SK-N-SH (cell line): Measurements from ENCODE around the gene SLAMF7. TPM values are rescaled to one million over a fixed set of nuclear protein-coding genes. Genes with fewer than 3 reads are reported as not detected.

Source experiments
- CTCF ChIA-PET: fragments of 300-600, 350-600 bp; formaldehyde crosslinking; extraction: SDS; loops from one replicate; lab custom pipeline; 2021; lab: Yijun Ruan, JAX
- POLR2A ChIA-PET: fragments of 350-600 bp; sonication (Branson Sonifier 250); formaldehyde crosslinking; extraction: SDS; loops from one replicate; lab custom pipeline; 2020; ENCODE audit warnings: antibody characterized with exemption, inconsistent platforms; lab: Yijun Ruan, JAX
- DNase-seq: peaks from one replicate; pipeline ENCODE4 v3.0.0; 2012
- H2AFZ ChIP-seq: fragments of 200-600 bp; sonication (generic); 2 replicates; pipeline ENCODE4 v1.8.1; 2016; ENCODE audit warnings: antibody characterized with exemption, mild to moderate bottlenecking, low read depth
- H3F3A ChIP-seq: fragments of 200-600 bp; sonication (generic); replicated peaks from 2 replicates; pipeline ENCODE3; 2016; ENCODE audit warnings: antibody characterized with exemption, mild to moderate bottlenecking; ENCODE audit not compliant: insufficient read depth
- H3K27ac ChIP-seq, 2 experiments: fragments of 200-500 bp in 1 of 2; fragments of 200-600 bp in 1 of 2; sonication (Bioruptor generic) in 1 of 2; sonication (generic), shearing (Covaris generic) in 1 of 2; 2 replicates each; pipeline versions ENCODE4 v1.5.1 to v1.6.1; 2014 to 2016; ENCODE audit warnings: low read depth in 2 of 2, inconsistent platforms in 1 of 2, low read length in 1 of 2, mild to moderate bottlenecking in 1 of 2, mixed read lengths in 1 of 2
- H3K27me3 ChIP-seq: fragments of 200-600 bp; sonication (generic), shearing (Covaris generic); 2 replicates; pipeline ENCODE4 v1.6.1; 2016; ENCODE audit warnings: mixed run types; ENCODE audit not compliant: insufficient read depth
- H3K36me3 ChIP-seq, 2 experiments: fragments of 200-500 bp in 1 of 2; fragments of 200-600 bp in 1 of 2; sonication (Bioruptor generic) in 1 of 2; sonication (generic) in 1 of 2; replicated peaks in 1 of 2; 2 replicates each; pipeline versions ENCODE3 to v1.5.1; 2014 to 2016; ENCODE audit warnings: low read length in 1 of 2, mild to moderate bottlenecking in 1 of 2; ENCODE audit not compliant: insufficient read depth in 2 of 2, control insufficient read depth in 1 of 2
- H3K4me1 ChIP-seq, 2 experiments: fragments of 200-500 bp in 1 of 2; fragments of 200-600 bp in 1 of 2; sonication (Bioruptor generic) in 1 of 2; sonication (generic), shearing (Covaris generic) in 1 of 2; 2 replicates each; pipeline versions ENCODE4 v1.5.1 to v1.6.1; 2014 to 2016; ENCODE audit warnings: low read depth in 1 of 2, low read length in 1 of 2, mixed run types in 1 of 2; ENCODE audit not compliant: insufficient read depth in 2 of 2, control insufficient read depth in 1 of 2
- H3K4me2 ChIP-seq: fragments of 200-600 bp; sonication (generic), shearing (Covaris generic); 2 replicates; pipeline ENCODE4 v1.6.1; 2017; ENCODE audit warnings: mixed run types
- H3K4me3 ChIP-seq, 2 experiments: fragments of 200-500 bp in 1 of 2; fragments of 200-600 bp in 1 of 2; sonication (Bioruptor generic) in 1 of 2; sonication (generic), shearing (Covaris generic) in 1 of 2; 2 replicates each; pipeline versions ENCODE4 v1.5.1 to v1.8.1; 2014 to 2016; ENCODE audit warnings: low read depth in 2 of 2, inconsistent platforms in 1 of 2, low read length in 1 of 2, mild to moderate bottlenecking in 1 of 2, mixed read lengths in 1 of 2, moderate library complexity in 1 of 2
- H3K79me2 ChIP-seq: fragments of 200-600 bp; sonication (generic); 2 replicates; pipeline ENCODE4 v1.8.1; 2017; ENCODE audit warnings: mild to moderate bottlenecking; ENCODE audit not compliant: insufficient read depth
- H3K9ac ChIP-seq: fragments of 200-600 bp; sonication (generic); 2 replicates; pipeline ENCODE4 v1.6.1; 2017; ENCODE audit warnings: mixed run types
- H3K9me2 ChIP-seq: fragments of 200-600 bp; sonication (generic); 2 replicates; pipeline ENCODE4 v1.6.1; 2017; ENCODE audit warnings: mixed run types
- H3K9me3 ChIP-seq: fragments of 200-600 bp; sonication (generic); 2 replicates; pipeline ENCODE4 v1.6.1; 2017; ENCODE audit warnings: mixed run types, mild to moderate bottlenecking, moderate library complexity
- H4K20me1 ChIP-seq: fragments of 200-600 bp; sonication (generic); 2 replicates; pipeline ENCODE4 v1.6.1; 2017; ENCODE audit warnings: mild to moderate bottlenecking, mixed run types; ENCODE audit not compliant: insufficient read depth
- CHD2 ChIP-seq: fragments of 150-350 bp; IDR thresholded peaks from 2 replicates; pipeline ENCODE4 v1.6.1; 2018; ENCODE audit warnings: low read length; ENCODE audit not compliant: partially characterized antibody
- ELF1 ChIP-seq: IDR thresholded peaks from 2 replicates; pipeline ENCODE4 v1.4.0; 2012
- EZH2phosphoT487 ChIP-seq: fragments of 200-600 bp; sonication (generic); IDR thresholded peaks from 2 replicates; pipeline ENCODE4 v1.6.1; 2017; ENCODE audit warnings: low read depth, mixed run types, mild to moderate bottlenecking, antibody characterized with exemption, moderate library complexity, borderline replicate concordance
- FOSL2 ChIP-seq: IDR thresholded peaks from 2 replicates; pipeline ENCODE4 v1.4.0; 2012; ENCODE audit warnings: low read depth, mild to moderate bottlenecking, moderate library complexity, borderline replicate concordance
- FOXJ3 ChIP-seq: sonication (generic); formaldehyde crosslinking; IDR thresholded peaks from 2 replicates; pipeline ENCODE4 v1.5.1; 2020; ENCODE audit warnings: mild to moderate bottlenecking, missing genetic modification reagents
- MXI1 ChIP-seq: IDR thresholded peaks from 2 replicates; pipeline ENCODE4 v1.6.1; 2012; ENCODE audit warnings: mild to moderate bottlenecking, low read depth, low read length, improper control_type of control experiment
- NFIC ChIP-seq: IDR thresholded peaks from 2 replicates; pipeline ENCODE4 v1.4.0; 2012; ENCODE audit warnings: borderline replicate concordance
- POLR2AphosphoS5 ChIP-seq: IDR thresholded peaks from 2 replicates; pipeline ENCODE4 v1.6.1; 2012; ENCODE audit warnings: low read depth, low read length
- RCOR1 ChIP-seq: fragments of 150-350 bp; IDR thresholded peaks from 2 replicates; pipeline ENCODE4 v1.6.1; 2017; ENCODE audit warnings: antibody characterized with exemption, low read length
- RFX5 ChIP-seq: IDR thresholded peaks from 2 replicates; pipeline ENCODE4 v1.6.1; 2012; ENCODE audit warnings: mild to moderate bottlenecking, improper control_type of control experiment, low read length
- RXRA ChIP-seq: IDR thresholded peaks from 2 replicates; pipeline ENCODE4 v1.4.0; 2012; ENCODE audit warnings: low read depth, mild to moderate bottlenecking, borderline replicate concordance
- SIN3A ChIP-seq: IDR thresholded peaks from 2 replicates; pipeline ENCODE4 v1.6.1; 2012; ENCODE audit warnings: low read depth, mild to moderate bottlenecking, low read length, moderate library complexity, borderline replicate concordance
- SMC3 ChIP-seq: IDR thresholded peaks from 2 replicates; pipeline ENCODE4 v1.6.1; 2012; ENCODE audit warnings: low read depth, low read length, improper control_type of control experiment
- TAF1 ChIP-seq: IDR thresholded peaks from 2 replicates; pipeline ENCODE4 v1.6.1; 2012; ENCODE audit warnings: low read depth, mild to moderate bottlenecking, low read length, moderate library complexity, borderline replicate concordance
- TCF12 ChIP-seq: IDR thresholded peaks from 2 replicates; pipeline ENCODE4 v1.4.0; 2012
- TEAD4 ChIP-seq: IDR thresholded peaks from 2 replicates; pipeline ENCODE4 v1.4.0; 2012; ENCODE audit warnings: mild to moderate bottlenecking, borderline replicate concordance; ENCODE audit not compliant: insufficient read depth
- USF2 ChIP-seq: fragments of 150-350 bp; IDR thresholded peaks from 2 replicates; pipeline ENCODE4 v1.6.1; 2017; ENCODE audit warnings: antibody characterized with exemption, low read length, low read depth, borderline replicate concordance
- ZBTB33 ChIP-seq: IDR thresholded peaks from 2 replicates; pipeline ENCODE4 v1.4.0; 2012; ENCODE audit warnings: low read depth, borderline replicate concordance
- WGBS: methylation state at CpG from one replicate; pipeline ENCODE4 v1.1.6; 2017; ENCODE audit warnings: low lambda C conversion rate; 5-methylcytosine and 5-hydroxymethylcytosine counted together
- polyA plus RNA-seq, 3 experiments: library from polyadenylated mRNA; depleted of rRNA; stranded (reverse); fragments of >200 nt; gene quantifications; 2 replicates each; pipeline ENCODE4 v1.2.3, GENCODE V29; 2012
- TF ChIP-seq, protein P1 (sequence below): IDR thresholded peaks from 2 replicates; pipeline ENCODE4 v1.4.0; 2012; ENCODE audit warnings: low read depth
- TF ChIP-seq, protein P2 (sequence below): fragments of 200-600 bp; sonication (generic); IDR thresholded peaks from 2 replicates; pipeline ENCODE4 v1.6.1; 2017; ENCODE audit warnings: antibody characterized with exemption, mild to moderate bottlenecking, moderate library complexity
- TF ChIP-seq, protein P3 (sequence below): IDR thresholded peaks from 2 replicates; pipeline ENCODE4; 2012
- TF ChIP-seq, protein P4 (sequence below): fragments of 150-350 bp; IDR thresholded peaks from 2 replicates; pipeline ENCODE4 v1.6.1; 2016; ENCODE audit warnings: mild to moderate bottlenecking, low read depth, low read length

SLAMF7 gene
- polyA plus RNA-seq, 1 of the 3 experiments (the other 2 are of a cell fraction), result not detected

- no peak overlapping the region for H3K9ac ChIP-seq
- H3K27ac ChIP-seq, result no peak overlapping the region
- no peaks in the 10 kb centered on the region for H3K9me3 ChIP-seq
- POLR2A ChIA-PET, result no interaction called here
- no peaks in the 10 kb centered on the region for H3K4me1 ChIP-seq
- TF ChIP-seq SIN3A, result no peak
- TF ChIP-seq EZH2phosphoT487, result no peak
- TF ChIP-seq MXI1, result no peak
- no peak for TF ChIP-seq FOSL2
- no peak for TF ChIP-seq POLR2AphosphoS5
- TF ChIP-seq NFIC, result no peak
- TF ChIP-seq RCOR1, result no peak
- TF ChIP-seq CHD2, result no peak
- TF ChIP-seq FOXJ3 (CRISPR knock-in tag), result no peak
- TF ChIP-seq, protein P1, sequence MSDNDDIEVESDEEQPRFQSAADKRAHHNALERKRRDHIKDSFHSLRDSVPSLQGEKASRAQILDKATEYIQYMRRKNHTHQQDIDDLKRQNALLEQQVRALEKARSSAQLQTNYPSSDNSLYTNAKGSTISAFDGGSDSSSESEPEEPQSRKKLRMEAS, result no peak
- TF ChIP-seq ELF1, result no peak
- TF ChIP-seq TCF12, result no peak
- TF ChIP-seq TEAD4, result no peak
- no peak for TF ChIP-seq SMC3
- TF ChIP-seq RXRA, result no peak
- TF ChIP-seq, protein P2, sequence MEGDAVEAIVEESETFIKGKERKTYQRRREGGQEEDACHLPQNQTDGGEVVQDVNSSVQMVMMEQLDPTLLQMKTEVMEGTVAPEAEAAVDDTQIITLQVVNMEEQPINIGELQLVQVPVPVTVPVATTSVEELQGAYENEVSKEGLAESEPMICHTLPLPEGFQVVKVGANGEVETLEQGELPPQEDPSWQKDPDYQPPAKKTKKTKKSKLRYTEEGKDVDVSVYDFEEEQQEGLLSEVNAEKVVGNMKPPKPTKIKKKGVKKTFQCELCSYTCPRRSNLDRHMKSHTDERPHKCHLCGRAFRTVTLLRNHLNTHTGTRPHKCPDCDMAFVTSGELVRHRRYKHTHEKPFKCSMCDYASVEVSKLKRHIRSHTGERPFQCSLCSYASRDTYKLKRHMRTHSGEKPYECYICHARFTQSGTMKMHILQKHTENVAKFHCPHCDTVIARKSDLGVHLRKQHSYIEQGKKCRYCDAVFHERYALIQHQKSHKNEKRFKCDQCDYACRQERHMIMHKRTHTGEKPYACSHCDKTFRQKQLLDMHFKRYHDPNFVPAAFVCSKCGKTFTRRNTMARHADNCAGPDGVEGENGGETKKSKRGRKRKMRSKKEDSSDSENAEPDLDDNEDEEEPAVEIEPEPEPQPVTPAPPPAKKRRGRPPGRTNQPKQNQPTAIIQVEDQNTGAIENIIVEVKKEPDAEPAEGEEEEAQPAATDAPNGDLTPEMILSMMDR, result no peak
- TF ChIP-seq, protein P3, sequence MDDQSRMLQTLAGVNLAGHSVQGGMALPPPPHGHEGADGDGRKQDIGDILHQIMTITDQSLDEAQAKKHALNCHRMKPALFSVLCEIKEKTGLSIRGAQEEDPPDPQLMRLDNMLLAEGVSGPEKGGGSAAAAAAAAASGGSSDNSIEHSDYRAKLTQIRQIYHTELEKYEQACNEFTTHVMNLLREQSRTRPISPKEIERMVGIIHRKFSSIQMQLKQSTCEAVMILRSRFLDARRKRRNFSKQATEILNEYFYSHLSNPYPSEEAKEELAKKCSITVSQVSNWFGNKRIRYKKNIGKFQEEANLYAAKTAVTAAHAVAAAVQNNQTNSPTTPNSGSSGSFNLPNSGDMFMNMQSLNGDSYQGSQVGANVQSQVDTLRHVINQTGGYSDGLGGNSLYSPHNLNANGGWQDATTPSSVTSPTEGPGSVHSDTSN, result no peak
- no peak for DNase-seq
- H4K20me1 ChIP-seq, result no peaks in the 10 kb centered on the region
- CTCF ChIA-PET, result no interaction called here
- H3K4me3 ChIP-seq, result no peak overlapping the region
- no peak overlapping the region for H3K4me2 ChIP-seq
- H3K27me3 ChIP-seq, result peaks cover 21% of the 10 kb centered on the region
- no peaks in the 10 kb centered on the region for H3K79me2 ChIP-seq
- 13% methylated on average over 10 of the region's 10 CpGs for WGBS
- H3K9me2 ChIP-seq, result no peaks in the 10 kb centered on the region
- no peak overlapping the region for H2AFZ ChIP-seq
- H3K36me3 ChIP-seq, result no peaks in the 10 kb centered on the region
- H3F3A ChIP-seq, result peaks cover 3% of the 10 kb centered on the region
Measured at GRCh38 chr1:160722726-160723125, 16.3 kb upstream of the SLAMF7 start.

DNA sequence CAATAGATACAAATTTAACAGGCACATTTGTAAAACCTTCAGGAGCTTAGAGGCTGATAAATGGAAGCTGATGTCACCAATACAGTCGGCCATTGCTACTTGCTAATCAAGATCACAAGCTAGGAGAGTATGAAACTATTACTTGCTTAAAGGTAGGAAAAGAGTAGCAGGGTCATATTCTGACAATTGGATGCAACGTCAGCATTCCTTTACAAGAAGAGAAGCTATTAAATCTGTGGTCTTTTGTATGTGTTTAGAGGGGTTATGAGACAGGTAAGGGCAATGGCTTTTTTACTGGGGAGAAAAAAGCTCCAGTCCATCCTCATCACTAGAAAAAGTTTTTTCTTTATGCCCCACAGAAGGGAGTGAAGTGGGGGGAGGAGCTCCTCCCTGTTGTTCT is 15.7 kb upstream of the SLAMF7 start:
- Histone ChIP-seq H2AFZ (no peak overlapping the region), H3K36me3 (no peaks in the 10 kb centered on the region), H3K4me1 (no peaks in the 10 kb centered on the region), H3K27ac (no peak overlapping the region), H3K79me2 (no peaks in the 10 kb centered on the region), H3K27me3 (peaks cover 18% of the 10 kb centered on the region), H3K9me3 (no peaks in the 10 kb centered on the region), H3K4me3 (no peak overlapping the region), H3K4me2 (no peak overlapping the region; the same call in 1 of the 2 replicates), H3K9me2 (no peaks in the 10 kb centered on the region), H4K20me1 (no peaks in the 10 kb centered on the region), H3K9ac (no peak overlapping the region), H3F3A (peaks cover 3% of the 10 kb centered on the region)
- POLR2A ChIA-PET, result no interaction called here
- no peak for DNase-seq
- 10% methylated on average over 2 of the region's 2 CpGs for WGBS
- CTCF ChIA-PET, result interaction anchor here (1.0 kb wide), 1 partner anchor 48 kb away, joined by 3 read pairs; no protein-coding TSS in a partner anchor
- TF ChIP-seq CHD2 (no peak), ZBTB33 (no peak), RFX5 (no peak), USF2 (no peak), NFIC (no peak), ELF1 (no peak), TAF1 (no peak), MXI1 (no peak)
- TF ChIP-seq, protein P4, sequence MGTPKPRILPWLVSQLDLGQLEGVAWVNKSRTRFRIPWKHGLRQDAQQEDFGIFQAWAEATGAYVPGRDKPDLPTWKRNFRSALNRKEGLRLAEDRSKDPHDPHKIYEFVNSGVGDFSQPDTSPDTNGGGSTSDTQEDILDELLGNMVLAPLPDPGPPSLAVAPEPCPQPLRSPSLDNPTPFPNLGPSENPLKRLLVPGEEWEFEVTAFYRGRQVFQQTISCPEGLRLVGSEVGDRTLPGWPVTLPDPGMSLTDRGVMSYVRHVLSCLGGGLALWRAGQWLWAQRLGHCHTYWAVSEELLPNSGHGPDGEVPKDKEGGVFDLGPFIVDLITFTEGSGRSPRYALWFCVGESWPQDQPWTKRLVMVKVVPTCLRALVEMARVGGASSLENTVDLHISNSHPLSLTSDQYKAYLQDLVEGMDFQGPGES, result no peak
